HG03457 (cell line): ENCODE results near the gene CELF4.

Source experiments
- ATAC-seq: cut with Tn5 transposase; IDR thresholded peaks from one replicate; pipeline ENCODE4 v1.9.1; 2021; ENCODE audit warnings: moderate number of reproducible peaks; ENCODE audit not compliant: unreplicated experiment

Gene CELF4

DNA sequence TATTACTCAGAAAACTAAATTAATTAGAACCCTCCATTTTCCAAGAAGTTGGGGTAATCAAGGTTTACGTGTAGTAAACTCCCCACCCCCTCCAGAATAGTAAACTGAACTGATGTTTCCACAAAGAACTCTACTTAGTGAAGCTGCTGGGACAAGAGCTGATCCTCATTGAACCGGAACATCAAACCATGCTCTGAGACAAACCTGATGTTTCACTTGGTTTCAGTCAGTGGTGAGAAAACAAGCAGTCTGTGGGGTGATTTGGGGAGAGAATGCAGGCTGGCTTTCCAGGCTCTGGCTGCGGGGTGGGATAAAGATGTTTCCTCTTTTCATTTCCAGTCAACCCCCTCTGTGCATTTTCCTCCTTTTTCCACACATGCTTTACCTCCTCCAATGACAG, 38.2 kb downstream of the CELF4 start:
- no peak for ATAC-seq

DNA sequence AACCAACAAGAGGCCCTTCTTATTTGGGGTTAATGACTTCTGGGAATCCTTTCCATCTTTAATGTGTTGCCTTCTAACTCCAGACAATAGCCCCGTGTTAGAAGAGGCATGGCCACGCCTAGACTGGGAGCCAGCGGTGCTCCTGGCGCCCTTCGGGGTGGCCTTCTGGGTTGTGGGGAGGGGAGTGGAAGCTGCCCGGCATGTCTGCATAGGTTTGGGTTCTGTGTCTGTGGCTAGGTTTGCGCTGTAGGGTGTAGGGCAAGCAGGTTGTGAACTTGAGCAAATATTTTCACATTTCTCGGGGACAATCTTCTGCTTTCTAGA, 40.4 kb downstream of the CELF4 start:
- ATAC-seq = no peak

- no peak for ATAC-seq
Observed at GRCh38 chr18:37524498-37525261, 40.9 kb downstream of the CELF4 start.

DNA sequence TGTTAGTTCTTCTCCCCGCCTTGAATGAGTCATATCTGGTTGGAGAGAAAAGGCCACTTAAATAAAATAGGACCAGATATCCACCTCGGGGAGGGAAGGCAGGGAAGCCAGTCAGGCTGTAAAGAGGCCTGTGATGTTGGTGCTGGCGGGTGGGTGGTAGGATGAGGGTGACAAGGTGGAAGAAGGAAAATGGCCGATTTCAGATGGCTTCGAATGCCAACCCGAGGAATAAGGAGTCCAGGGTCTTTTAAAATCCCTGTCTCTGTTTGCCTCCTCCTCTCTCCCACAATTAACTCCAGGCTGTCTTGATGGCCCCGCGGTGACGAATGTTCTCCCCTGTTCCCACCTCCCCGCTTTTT, 41.5 kb downstream of the CELF4 start:
- no peak for ATAC-seq

GRCh38 chr18:37521510-37522465, 43.8 kb downstream of the CELF4 start:
- no peak for ATAC-seq

GRCh38 chr18:37520508-37520907, 45.1 kb downstream of the CELF4 start:
- no peak for ATAC-seq

GRCh38 chr18:37519510-37520135, 46.0 kb downstream of the CELF4 start:
- no peak for ATAC-seq

DNA sequence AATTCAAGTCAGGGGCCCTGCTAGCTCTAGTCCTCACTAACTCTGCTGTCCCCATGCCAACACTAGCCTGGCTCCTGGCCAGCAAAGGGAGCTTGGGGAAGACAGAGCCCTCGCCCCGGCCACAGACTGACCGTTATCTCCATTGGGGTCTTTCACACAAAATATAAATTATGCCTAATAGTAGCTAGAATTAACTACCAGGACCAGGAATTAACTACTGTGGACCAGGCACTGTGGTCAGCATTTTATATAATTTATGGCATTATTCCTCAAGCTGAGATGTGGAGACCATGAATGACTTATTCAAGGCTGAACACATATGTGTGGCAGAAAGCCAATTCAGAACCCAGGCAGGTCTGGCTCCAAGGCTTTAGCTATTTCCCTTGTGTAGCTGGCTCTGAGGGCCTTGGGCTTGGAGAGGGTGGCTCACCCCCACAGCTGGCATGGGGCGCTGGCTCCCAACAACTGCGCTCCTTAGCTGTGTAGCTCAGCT, 49.2 kb downstream of the CELF4 start:
- no peak for ATAC-seq

GRCh38 chr18:37514953-37515352, 50.6 kb downstream of the CELF4 start:
- ATAC-seq = no peak

GRCh38 chr18:37512400-37512799, 53.2 kb downstream of the CELF4 start:
- no peak for ATAC-seq

GRCh38 chr18:37511721-37512298, 53.8 kb downstream of the CELF4 start:
- no peak for ATAC-seq

GRCh38 chr18:37509600-37509999, 56.0 kb downstream of the CELF4 start:
- no peak for ATAC-seq

DNA sequence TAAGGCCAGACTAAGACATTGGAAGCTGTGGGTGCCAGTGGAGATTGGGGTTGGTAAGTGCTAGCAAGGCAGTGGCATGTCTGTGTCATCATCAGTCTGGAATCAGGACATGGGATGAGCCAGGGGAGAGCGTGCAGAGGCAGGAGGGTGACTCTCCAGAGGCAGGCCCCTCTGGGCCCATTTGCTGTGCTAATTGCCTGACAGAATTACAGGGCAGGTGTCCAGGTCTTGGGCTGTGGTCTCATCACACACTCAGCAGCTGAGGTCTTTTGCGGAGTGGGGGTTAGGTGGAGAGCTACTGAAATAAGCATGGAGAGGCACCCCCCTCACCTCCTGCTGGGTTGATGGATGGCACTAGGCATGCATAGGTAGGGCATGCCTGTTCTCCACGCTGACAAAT, 57.4 kb downstream of the CELF4 start:
- ATAC-seq = no peak

GRCh38 chr18:37507239-37507638, 58.4 kb downstream of the CELF4 start:
- no peak for ATAC-seq

- ATAC-seq = no peak
Observed at GRCh38 chr18:37506001-37506400, 59.6 kb downstream of the CELF4 start.

DNA sequence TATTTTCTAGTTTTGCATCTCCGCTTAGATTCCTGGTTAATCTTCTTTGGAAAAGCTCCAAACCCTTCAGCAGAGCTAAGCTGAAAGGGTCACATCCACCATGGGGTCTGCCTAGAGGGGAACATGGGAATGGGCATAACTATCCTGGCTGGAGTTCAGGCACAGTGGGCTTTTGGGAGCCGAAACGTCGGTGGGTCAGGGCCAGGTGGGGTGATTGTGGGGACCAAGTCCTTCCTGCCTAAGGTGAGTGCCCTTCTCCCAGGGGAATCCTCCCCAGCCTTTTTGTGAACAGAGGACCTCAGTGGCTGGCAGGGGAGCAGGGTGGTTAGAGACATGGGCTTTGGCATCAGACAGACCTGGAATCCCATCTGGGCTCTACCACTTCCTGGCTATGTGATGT, 60.3 kb downstream of the CELF4 start:
- ATAC-seq = no peak

DNA sequence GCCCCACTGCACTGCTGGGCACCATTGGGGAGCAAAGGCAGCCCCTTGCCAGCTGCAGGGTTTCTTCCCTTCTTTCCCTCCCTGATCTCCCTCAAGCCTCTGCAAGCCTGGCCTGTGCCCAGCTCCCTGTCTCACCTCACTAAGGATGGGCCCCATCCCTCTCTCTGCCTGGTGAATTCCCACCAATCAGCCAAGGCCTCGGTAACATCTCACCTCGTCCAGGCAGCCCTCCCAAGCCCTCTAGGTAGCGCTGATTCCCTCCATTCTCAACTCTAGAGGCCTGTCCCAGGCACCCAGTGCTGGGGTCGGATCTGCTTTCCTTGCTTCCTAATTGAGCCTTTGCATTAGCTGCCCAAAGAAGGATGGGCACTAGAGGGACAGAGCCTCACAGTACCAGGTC, 63.0 kb downstream of the CELF4 start:
- ATAC-seq = no peak

DNA sequence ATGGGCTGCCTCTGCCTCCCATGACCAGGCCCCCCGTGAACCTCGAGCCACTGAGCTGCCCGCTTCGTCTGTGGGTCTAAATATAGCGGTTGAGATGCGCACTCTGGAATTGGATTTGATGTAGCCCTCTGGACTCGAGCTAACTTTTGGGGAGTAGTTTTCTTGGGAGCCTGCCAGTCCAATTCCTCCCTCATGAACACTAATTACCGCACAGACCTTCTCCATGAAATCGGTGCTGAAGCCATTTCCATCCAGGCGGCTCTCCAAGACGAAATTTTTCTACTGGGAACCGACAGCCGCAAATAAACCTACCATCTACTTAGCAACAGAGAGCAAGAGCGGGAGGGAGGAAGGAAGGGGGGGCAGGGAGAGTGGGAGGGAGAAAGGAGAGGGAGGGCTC, 63.6 kb downstream of the CELF4 start:
- ATAC-seq = no peak

DNA sequence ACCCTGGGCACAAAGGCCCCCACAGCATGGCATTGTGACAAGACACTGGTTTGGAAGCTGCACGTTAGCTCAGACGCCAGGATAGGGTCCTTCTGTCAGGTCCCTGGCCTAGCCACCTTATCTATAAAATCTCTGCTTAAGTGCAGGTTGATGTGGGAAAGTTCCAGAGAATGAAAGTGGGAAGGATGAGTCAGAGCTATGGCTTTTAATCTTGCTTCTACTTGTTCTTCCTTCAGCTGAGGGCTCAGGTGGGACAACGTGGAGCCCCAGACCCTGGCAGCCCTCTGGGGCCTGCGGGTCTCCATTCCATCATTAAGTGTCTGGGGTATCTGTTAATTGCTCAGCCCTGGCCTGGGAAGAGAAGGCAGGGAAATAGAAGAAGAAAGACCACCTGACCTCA, 64.5 kb downstream of the CELF4 start:
- no peak for ATAC-seq

GRCh38 chr18:37499913-37500312, 65.7 kb downstream of the CELF4 start:
- ATAC-seq = no peak

GRCh38 chr18:37499044-37499443, 66.6 kb downstream of the CELF4 start:
- ATAC-seq = no peak
